ENCODE measurements around the gene CHD2. TPM values are rescaled to one million over a fixed set of nuclear protein-coding genes. Genes with fewer than 3 reads are reported as not detected.

Gene CHD2
- total RNA-seq, 1 experiment from 2014 or later: 81.8 TPM

GRCh38 chr15:92929002-92929401, 28.9 kb downstream of the CHD2 start:
- Histone ChIP-seq H3K4me1 (ENCODE audit: control insufficient read depth, insufficient read depth, low read length) (peaks cover 27% of the 10 kb centered on the region), H3K9me3 (ENCODE audit: control insufficient read depth, insufficient read depth, low read depth, low read length) (no peaks in the 10 kb centered on the region), H3K4me3 (ENCODE audit: low read depth in 2 of 2, low read length in 2 of 2) (no peak overlapping the region), H3K27ac (ENCODE audit: low read length) (no peak overlapping the region; the same call in 1 of the 2 replicates), H3K27me3 (ENCODE audit: control insufficient read depth, insufficient read depth, low read length) (no peaks in the 10 kb centered on the region), H3K36me3 (ENCODE audit: control insufficient read depth, insufficient read depth, low read length) (peaks cover 65% of the 10 kb centered on the region)
- ChIA-PET POLR2A (interaction anchor here (0.5 to 0.7 kb wide), 3 partner anchors 101 to 127 kb away, joined by 3 to 9 read pairs (median 4); no protein-coding TSS in a partner anchor), CTCF (no interaction called here)
- ATAC-seq: no peak
- BruUV-seq (replicated peaks): no TSS peak
- no peak for DNase-seq (ENCODE audit: low read depth, low spot score)
- intact Hi-C loops (cut with micrococcal nuclease; ENCODE audit: unreplicated experiment) (loop anchor here (5.0 kb wide), 1 partner anchor 33 kb away; no protein-coding TSS in a partner anchor), in situ Hi-C loops (cut with HindIII; ENCODE audit: low pct_unique_long_range_greater_than_20kb, low sequenced_read_pairs) (no loop called here)
- TF ChIP-seq TCF7L2 (IDR thresholded peaks at IDR 0.05; ENCODE audit: low read depth, low read length) (no peak), POLR2AphosphoS5 (IDR thresholded peaks at IDR 0.05; ENCODE audit: low read depth, low read length) (no peak), SIN3A (IDR thresholded peaks at IDR 0.05; ENCODE audit: borderline replicate concordance, insufficient read depth, low read depth, low read length) (no peak), CTCF (IDR thresholded peaks at IDR 0.05) (no peak), REST (IDR thresholded peaks at IDR 0.05; ENCODE audit: insufficient read depth in 1 of 2, low read depth in 2 of 2, low read length in 1 of 2) (no peak)

- intact Hi-C loops (cut with micrococcal nuclease; ENCODE audit: unreplicated experiment): no loop called here
- TF ChIP-seq SIN3A (IDR thresholded peaks at IDR 0.05; ENCODE audit: borderline replicate concordance, insufficient read depth, low read depth, low read length) (no peak), TCF7L2 (IDR thresholded peaks at IDR 0.05; ENCODE audit: low read depth, low read length) (no peak), CTCF (IDR thresholded peaks at IDR 0.05) (no peak), POLR2AphosphoS5 (IDR thresholded peaks at IDR 0.05; ENCODE audit: low read depth, low read length) (no peak), REST (IDR thresholded peaks at IDR 0.05; ENCODE audit: insufficient read depth in 1 of 2, low read depth in 2 of 2, low read length in 1 of 2) (no peak)
- Histone ChIP-seq H3K36me3 (ENCODE audit: control insufficient read depth, insufficient read depth, low read length) (peaks cover 69% of the 10 kb centered on the region), H3K27ac (ENCODE audit: low read length) (no peak overlapping the region; the same call in 1 of the 2 replicates), H3K4me3 (ENCODE audit: low read depth in 2 of 2, low read length in 2 of 2) (no peak overlapping the region), H3K4me1 (ENCODE audit: control insufficient read depth, insufficient read depth, low read length) (peaks cover 22% of the 10 kb centered on the region), H3K27me3 (ENCODE audit: control insufficient read depth, insufficient read depth, low read length) (no peaks in the 10 kb centered on the region), H3K9me3 (ENCODE audit: control insufficient read depth, insufficient read depth, low read depth, low read length) (no peaks in the 10 kb centered on the region)
- ChIA-PET CTCF (no interaction called here), POLR2A (interaction anchor here (1.1 kb wide), 1 partner anchor 16 kb away, joined by 3 read pairs; no protein-coding TSS in a partner anchor)
- BruUV-seq (replicated peaks): TSS peak; percentile 4
- in situ Hi-C loops (cut with HindIII; ENCODE audit: low pct_unique_long_range_greater_than_20kb, low sequenced_read_pairs): no loop called here
- ATAC-seq: 0 out of 2 replicates have a peak, but pooled peaks have one; percentile 10
- no peak for DNase-seq (ENCODE audit: low read depth, low spot score)
Measured at GRCh38 chr15:92930054-92930621, 30.0 kb downstream of the CHD2 start.
